Measurements from ENCODE around the gene SUFU. TPM values are rescaled to one million over a fixed set of nuclear protein-coding genes. Genes with fewer than 3 reads are reported as not detected.
"Not testable (repeated sequence)": the region's sequence is repeated elsewhere in the genome, so short reads cannot be mapped to it uniquely, and the experiment has no call there.

The SUFU gene
- total RNA-seq, 3 donors from 2014 or later (not counting 1 experiment from before 2014, with no cell fraction given), result 8.2 to 13.0 (median 11.5) TPM

DNA sequence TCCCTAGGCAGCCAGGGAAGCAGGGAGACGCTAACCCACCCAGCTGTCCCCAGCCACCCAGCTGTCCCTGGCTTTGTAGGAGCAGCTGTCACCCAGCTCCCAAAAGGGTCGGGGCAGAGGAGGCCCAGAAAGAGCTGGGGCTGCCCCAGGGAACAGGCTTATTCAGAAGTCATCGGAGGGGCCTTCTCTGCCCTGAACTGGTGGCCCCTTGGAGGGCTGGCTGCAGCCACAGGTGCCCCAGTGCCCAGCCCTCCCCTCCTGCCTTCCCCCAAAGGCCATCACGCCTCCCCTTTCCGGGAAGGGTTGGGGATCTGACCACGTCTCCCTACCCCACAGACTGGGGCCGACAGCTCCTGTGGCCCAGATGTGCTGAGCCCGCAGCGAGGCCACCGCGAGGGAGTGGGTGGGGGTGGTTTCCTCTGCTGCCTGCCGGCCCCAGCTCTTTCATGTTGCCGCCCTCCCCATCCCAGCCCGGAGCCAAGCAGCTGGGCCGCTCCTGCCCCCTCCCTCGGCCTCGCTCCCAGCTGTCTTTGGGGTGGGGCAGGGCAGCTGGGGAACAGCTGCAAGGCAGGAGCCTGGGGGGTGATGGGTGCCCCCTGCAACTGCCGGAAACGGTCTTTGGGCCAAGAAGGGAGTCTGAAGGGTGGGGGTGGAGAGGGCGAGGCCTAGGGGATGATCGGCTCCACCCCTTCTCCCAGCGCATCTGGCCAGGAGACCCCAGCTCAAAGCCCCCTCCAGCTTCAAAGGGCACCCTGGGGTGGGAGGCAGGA is 157.3 kb downstream of the SUFU start:
- Histone ChIP-seq H3K9me3 (ENCODE audit: control insufficient read depth, insufficient read depth, low read length) (no peaks in the 10 kb centered on the region), H3K36me3 (ENCODE audit: control insufficient read depth, insufficient read depth, low read length) (peaks cover 25% of the 10 kb centered on the region), H3K27me3 (ENCODE audit: control insufficient read depth, insufficient read depth, low read length) (no peaks in the 10 kb centered on the region), H3K4me3 (ENCODE audit: low read length) (peak overlapping the region; percentile 10), H3K27ac (ENCODE audit: low read length) (peak overlapping the region; percentile 65), H3K4me1 (ENCODE audit: control insufficient read depth, insufficient read depth, low read length) (peaks cover 39% of the 10 kb centered on the region)
- H3K27ac Mint-ChIP-seq, result peak overlapping the region; percentile 74 to 89
- H3K27me3 Mint-ChIP-seq (ENCODE audit: low read depth in 2 of 2), result no peaks in the 10 kb centered on the region
- peaks cover 11 to 35% of the 10 kb centered on the region in 2 donors for H3K4me1 Mint-ChIP-seq
- H3K4me3 Mint-ChIP-seq, result peak overlapping the region; percentile 75
- H3K9me3 Mint-ChIP-seq, result no peaks in the 10 kb centered on the region
- H3K36me3 Mint-ChIP-seq, result no peaks in the 10 kb centered on the region
- TF ChIP-seq, protein P1, sequence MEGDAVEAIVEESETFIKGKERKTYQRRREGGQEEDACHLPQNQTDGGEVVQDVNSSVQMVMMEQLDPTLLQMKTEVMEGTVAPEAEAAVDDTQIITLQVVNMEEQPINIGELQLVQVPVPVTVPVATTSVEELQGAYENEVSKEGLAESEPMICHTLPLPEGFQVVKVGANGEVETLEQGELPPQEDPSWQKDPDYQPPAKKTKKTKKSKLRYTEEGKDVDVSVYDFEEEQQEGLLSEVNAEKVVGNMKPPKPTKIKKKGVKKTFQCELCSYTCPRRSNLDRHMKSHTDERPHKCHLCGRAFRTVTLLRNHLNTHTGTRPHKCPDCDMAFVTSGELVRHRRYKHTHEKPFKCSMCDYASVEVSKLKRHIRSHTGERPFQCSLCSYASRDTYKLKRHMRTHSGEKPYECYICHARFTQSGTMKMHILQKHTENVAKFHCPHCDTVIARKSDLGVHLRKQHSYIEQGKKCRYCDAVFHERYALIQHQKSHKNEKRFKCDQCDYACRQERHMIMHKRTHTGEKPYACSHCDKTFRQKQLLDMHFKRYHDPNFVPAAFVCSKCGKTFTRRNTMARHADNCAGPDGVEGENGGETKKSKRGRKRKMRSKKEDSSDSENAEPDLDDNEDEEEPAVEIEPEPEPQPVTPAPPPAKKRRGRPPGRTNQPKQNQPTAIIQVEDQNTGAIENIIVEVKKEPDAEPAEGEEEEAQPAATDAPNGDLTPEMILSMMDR (IDR thresholded peaks at IDR 0.05), result no peak
- intact Hi-C loops (cut with micrococcal nuclease), result loop anchor here (1.0 to 5.0 kb wide), 3 partner anchors 14 to 51 kb away; partner anchors contain the start of genes ARL3 and SFXN2
- 2% methylated on average over 20 of the region's 22 CpGs for WGBS (ENCODE audit: insufficient coverage)
- ATAC-seq (peak; percentile 86 to 92 (median 88)), DNase-seq (peak; percentile 57 to 76)

DNA sequence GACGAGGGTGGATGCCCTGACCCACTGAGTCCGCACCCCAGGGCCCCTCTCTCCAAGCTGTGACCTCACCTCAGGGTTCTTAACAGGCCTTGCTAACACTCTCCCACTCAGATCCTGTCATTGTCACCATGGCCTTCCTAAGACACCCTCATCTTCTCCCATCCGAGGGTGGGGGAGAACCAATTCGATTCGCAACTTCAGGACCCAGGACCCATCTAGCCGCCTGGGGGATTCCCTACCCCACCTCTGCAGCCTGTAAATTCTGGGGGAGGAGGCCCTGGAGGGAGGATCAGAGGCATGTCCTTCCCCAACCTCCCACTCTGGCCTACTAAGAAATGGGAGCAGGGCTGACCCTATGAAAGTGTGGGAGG is 157.9 kb downstream of the SUFU start:
- DNase-seq (no peak), ATAC-seq (peak; percentile 27 to 45 (median 35))
- intact Hi-C loops (cut with micrococcal nuclease), result loop anchor here (1.0 to 5.0 kb wide), 3 partner anchors 13 to 51 kb away; partner anchors contain the start of genes ARL3 and SFXN2
- no peaks in the 10 kb centered on the region for H3K27me3 ChIP-seq (ENCODE audit: control insufficient read depth, insufficient read depth, low read length)
- peak overlapping the region; percentile 75 for H3K4me3 Mint-ChIP-seq
- H3K27ac ChIP-seq (ENCODE audit: low read length), result peak overlapping the region; percentile 65
- H3K36me3 Mint-ChIP-seq, result no peaks in the 10 kb centered on the region
- no peaks in the 10 kb centered on the region for H3K9me3 ChIP-seq (ENCODE audit: control insufficient read depth, insufficient read depth, low read length)
- no peaks in the 10 kb centered on the region for H3K9me3 Mint-ChIP-seq
- peak overlapping the region; percentile 74 to 89 for H3K27ac Mint-ChIP-seq
- peaks cover 11 to 35% of the 10 kb centered on the region in 2 donors for H3K4me1 Mint-ChIP-seq
- H3K4me1 ChIP-seq (ENCODE audit: control insufficient read depth, insufficient read depth, low read length), result peaks cover 39% of the 10 kb centered on the region
- 47% methylated on average over 5 of the region's 6 CpGs for WGBS (ENCODE audit: insufficient coverage)
- no peaks in the 10 kb centered on the region for H3K27me3 Mint-ChIP-seq (ENCODE audit: low read depth in 2 of 2)
- TF ChIP-seq, protein P1 (IDR thresholded peaks at IDR 0.05), result no peak
- H3K36me3 ChIP-seq (ENCODE audit: control insufficient read depth, insufficient read depth, low read length), result peaks cover 20% of the 10 kb centered on the region
- H3K4me3 ChIP-seq (ENCODE audit: low read length), result no peak overlapping the region

DNA sequence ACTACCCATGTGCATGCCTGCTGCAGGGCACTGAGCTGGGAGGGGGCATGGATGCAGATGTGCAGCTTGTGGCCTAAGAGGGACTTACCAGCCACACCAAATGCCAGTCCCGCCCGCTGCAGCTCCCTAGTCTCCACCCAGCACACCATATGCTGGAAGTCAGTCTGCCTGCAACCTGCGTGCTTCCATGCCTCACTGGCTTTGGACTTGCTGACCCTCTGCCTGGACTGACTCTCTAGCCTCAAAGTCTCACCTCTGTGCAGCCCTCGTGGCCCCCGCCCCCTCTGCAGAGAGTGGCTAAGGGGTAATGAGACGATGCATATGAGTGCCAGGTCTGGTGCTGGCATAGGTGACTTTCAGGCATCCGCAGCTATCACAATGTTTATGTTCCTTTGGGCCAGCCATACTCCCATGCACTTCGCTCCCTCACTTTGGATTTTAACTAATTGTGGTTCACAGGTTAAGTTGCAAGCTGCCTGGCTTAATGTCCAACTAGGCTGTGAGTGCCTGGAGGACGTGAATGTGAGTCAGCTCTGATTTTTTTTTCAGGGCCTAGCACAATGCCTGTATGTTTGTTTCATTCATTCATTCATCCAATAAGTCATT is 162.2 kb downstream of the SUFU start:
- TF ChIP-seq, protein P1 (IDR thresholded peaks at IDR 0.05), result no peak
- Histone ChIP-seq H3K27ac (ENCODE audit: low read length) (no peak overlapping the region), H3K4me3 (ENCODE audit: low read length) (no peak overlapping the region), H3K9me3 (ENCODE audit: control insufficient read depth, insufficient read depth, low read length) (no peaks in the 10 kb centered on the region), H3K36me3 (ENCODE audit: control insufficient read depth, insufficient read depth, low read length) (no peaks in the 10 kb centered on the region), H3K4me1 (ENCODE audit: control insufficient read depth, insufficient read depth, low read length) (peaks cover 21% of the 10 kb centered on the region), H3K27me3 (ENCODE audit: control insufficient read depth, insufficient read depth, low read length) (no peaks in the 10 kb centered on the region)
- H3K27ac Mint-ChIP-seq, result no peak overlapping the region
- no peaks in the 10 kb centered on the region for H3K27me3 Mint-ChIP-seq (ENCODE audit: low read depth in 2 of 2)
- 92% methylated on average over 9 of the region's 9 CpGs for WGBS (ENCODE audit: insufficient coverage)
- no peaks in the 10 kb centered on the region for H3K9me3 Mint-ChIP-seq
- peaks cover 0 to 20% of the 10 kb centered on the region in 2 donors for H3K4me1 Mint-ChIP-seq
- intact Hi-C loops (cut with micrococcal nuclease), result no loop called here
- ATAC-seq, result no peak
- DNase-seq, result no peak
- no peaks in the 10 kb centered on the region for H3K36me3 Mint-ChIP-seq
- H3K4me3 Mint-ChIP-seq, result no peak overlapping the region

DNA sequence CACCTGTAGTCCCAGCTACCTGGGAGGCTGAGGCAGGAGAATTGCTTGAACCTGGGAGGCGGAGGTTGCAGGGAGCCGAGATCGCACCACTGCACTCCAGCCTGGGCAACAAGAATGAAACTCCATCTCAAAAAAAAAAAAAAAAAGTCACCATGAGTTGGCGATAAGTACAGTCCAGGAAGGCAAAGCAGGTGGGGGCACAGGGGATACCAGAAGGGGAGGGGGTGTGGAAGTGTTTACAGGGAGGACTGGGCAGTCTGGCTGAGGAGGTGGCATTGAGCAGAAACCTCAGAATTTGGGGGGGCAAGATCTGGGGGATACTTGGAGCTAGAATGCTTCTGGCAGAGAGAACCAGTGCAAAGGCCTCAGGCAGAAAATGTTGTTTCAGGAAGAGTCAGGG is 163.6 kb downstream of the SUFU start:
- Mint-ChIP-seq H3K27ac (peak overlapping the region in 1 of 2 donors; percentile 22), H3K4me1 (peaks cover 0 to 11% of the 10 kb centered on the region in 2 donors)
- H3K4me3 Mint-ChIP-seq; H3K27me3 ChIP-seq (ENCODE audit: control insufficient read depth, insufficient read depth, low read length); DNase-seq; H3K4me3 ChIP-seq (ENCODE audit: low read length); H3K27ac ChIP-seq (ENCODE audit: low read length); H3K4me1 ChIP-seq (ENCODE audit: control insufficient read depth, insufficient read depth, low read length); intact Hi-C loops (cut with micrococcal nuclease); H3K27me3 Mint-ChIP-seq (ENCODE audit: low read depth in 2 of 2); H3K9me3 Mint-ChIP-seq; H3K36me3 ChIP-seq (ENCODE audit: control insufficient read depth, insufficient read depth, low read length); ATAC-seq; H3K9me3 ChIP-seq (ENCODE audit: control insufficient read depth, insufficient read depth, low read length); H3K36me3 Mint-ChIP-seq: not testable (repeated sequence)
- WGBS (ENCODE audit: insufficient coverage), result 92% methylated on average over 4 of the region's 4 CpGs
